DMS79 treated with DMSO at 0.1 percent for 48 hours (cell line): ENCODE data around the gene PAPSS2.

Source experiments
- DNase-seq: peaks from one replicate; lab custom pipeline; 2025; lab: John Stamatoyannopoulos, UW

The PAPSS2 gene

GRCh38 chr10:87671139-87671815, 11.6 kb downstream of the PAPSS2 start:
- no peak for DNase-seq

GRCh38 chr10:87672551-87672950, 12.9 kb downstream of the PAPSS2 start:
- no peak for DNase-seq

GRCh38 chr10:87674943-87675342, 15.3 kb downstream of the PAPSS2 start:
- DNase-seq = no peak

GRCh38 chr10:87675396-87676376, 16.0 kb downstream of the PAPSS2 start:
- DNase-seq = no peak

GRCh38 chr10:87677595-87677994, 17.9 kb downstream of the PAPSS2 start:
- DNase-seq = no peak

GRCh38 chr10:87678302-87678701, 18.6 kb downstream of the PAPSS2 start:
- no peak for DNase-seq

GRCh38 chr10:87683356-87683755, 23.7 kb downstream of the PAPSS2 start:
- no peak for DNase-seq

- no peak for DNase-seq
These were observed 24.4 kb downstream of the PAPSS2 start for GRCh38 chr10:87684001-87684638.

GRCh38 chr10:87685832-87686574, 26.3 kb downstream of the PAPSS2 start:
- no peak for DNase-seq

GRCh38 chr10:87691506-87692070, 31.9 kb downstream of the PAPSS2 start:
- no peak for DNase-seq

GRCh38 chr10:87692956-87693484, 33.3 kb downstream of the PAPSS2 start:
- DNase-seq = no peak

- no peak for DNase-seq
These were observed 34.5 kb downstream of the PAPSS2 start for GRCh38 chr10:87694011-87694794.

- DNase-seq = no peak
These were observed 35.4 kb downstream of the PAPSS2 start for GRCh38 chr10:87695074-87695473.

- DNase-seq = no peak
These were observed 37.5 kb downstream of the PAPSS2 start for GRCh38 chr10:87696922-87697745.

GRCh38 chr10:87700031-87700796, 40.5 kb downstream of the PAPSS2 start:
- DNase-seq = no peak

- no peak for DNase-seq
These were observed 42.7 kb downstream of the PAPSS2 start for GRCh38 chr10:87702260-87702972.

GRCh38 chr10:87702973-87703294, 43.3 kb downstream of the PAPSS2 start:
- no peak for DNase-seq

GRCh38 chr10:87703771-87704170, 44.1 kb downstream of the PAPSS2 start:
- no peak for DNase-seq
